ENCODE results near the gene MINAR1. TPM values are rescaled to one million over a fixed set of nuclear protein-coding genes. Genes with fewer than 3 reads are reported as not detected.

The MINAR1 gene
- total and polyA plus RNA-seq, 2 of the 13 experiments (the other 11 are each of a cell fraction or from before 2014, with no cell fraction given), result 0.15 to 0.16 TPM

- 20% methylated on average over 13 of the region's 14 CpGs for WGBS (ENCODE audit: low lambda C conversion rate)
- ATAC-seq (no peak), DNase-seq (ENCODE audit: low spot score) (no peak), FAIRE-seq (no peak)
- TF ChIP-seq RAD51 (IDR thresholded peaks at IDR 0.05; ENCODE audit: borderline replicate concordance) (peak; percentile 79; the same call in 1 of the 2 replicates), ZNF343 (CRISPR knock-in tag; IDR thresholded peaks at IDR 0.05) (no peak), USF2 (IDR thresholded peaks at IDR 0.05; ENCODE audit: low read depth, low read length) (peak; percentile 48; the same call in 1 of the 2 replicates), USF2 (CRISPR knock-in tag; IDR thresholded peaks at IDR 0.05; ENCODE audit: borderline replicate concordance) (no peak)
- no peak overlapping the region for H2AFZ ChIP-seq (ENCODE audit: low read length)
- no TSS peak for BruUV-seq (replicated peaks)
- H3K9ac ChIP-seq (ENCODE audit: insufficient read depth, low read depth, low read length), result no peak overlapping the region
- H3K4me1 ChIP-seq (ENCODE audit: insufficient read depth, low read length), result 0 out of 2 replicates have a peak, but pooled peaks cover 5% of the 10 kb centered on the region
- intact Hi-C loops (cut with micrococcal nuclease; ENCODE audit: unreplicated experiment), result no loop called here
- H3K27me3 ChIP-seq (ENCODE audit: control insufficient read depth in 1 of 2, insufficient read depth in 2 of 2, low read length in 2 of 2), result peaks cover 7 to 65% of the 10 kb centered on the region in 2 experiments; a peak in 4 of 5 replicates
- no peak overlapping the region for H3K27ac ChIP-seq (ENCODE audit: extremely low read length, insufficient read depth, low read length)
- H3K4me2 ChIP-seq (ENCODE audit: low read depth, low read length), result peak overlapping the region; percentile 58
- ChIA-PET POLR2A (no interaction called here), CTCF (ENCODE audit: low intra/inter-chr PET ratio, low total read pairs) (interaction anchor here (1.7 kb wide), 1 partner anchor 165 kb away, joined by 4 read pairs; no protein-coding TSS in a partner anchor)
- H3K4me3 ChIP-seq (replicated peaks in 1 of 3; ENCODE audit: insufficient read depth in 1 of 3, low read depth in 2 of 3, low read length in 3 of 3), result peak overlapping the region in 2 of 3 experiments; percentile 16 to 64; a peak in 3 of 6 replicates
- 0 out of 2 replicates have a peak, but pooled peaks cover 2% of the 10 kb centered on the region for H4K20me1 ChIP-seq (ENCODE audit: insufficient read depth, low read length)
- H3K9me3 ChIP-seq (ENCODE audit: low read length), result no peaks in the 10 kb centered on the region
- no peaks in the 10 kb centered on the region for H3K36me3 ChIP-seq (replicated peaks in 1 of 2; ENCODE audit: control insufficient read depth in 1 of 2, insufficient read depth in 2 of 2, low read length in 2 of 2)
- H3K79me2 ChIP-seq (ENCODE audit: insufficient read depth, low read length), result no peaks in the 10 kb centered on the region
- in situ Hi-C loops (cut with HindIII; ENCODE audit: extremely low pct_ligation_motif_present, low pct_unique_long_range_greater_than_20kb), result no loop called here
Measured at GRCh38 chr15:79430901-79431635, 1.1 kb upstream of the MINAR1 start.
